HepG2 (cell line): ENCODE data around the gene C1orf21.

Experiments used
- CREB1 ChIP-seq, 2 experiments: fragments of 450-650 bp in 1 of 2; IDR thresholded peaks; 2 replicates each; pipeline ENCODE4 v1.6.1; 2016 to 2017; ENCODE audit warnings: control low read depth in 1 of 2, mild to moderate bottlenecking in 1 of 2, missing compliant biosample characterization in 1 of 2, missing genetic modification characterization in 1 of 2
- HDAC2 ChIP-seq: sonication (generic); formaldehyde crosslinking; IDR thresholded peaks from 2 replicates; pipeline ENCODE4 v1.4.0; 2020; ENCODE audit warnings: missing genetic modification reagents
- MXD4 ChIP-seq: IDR thresholded peaks from 2 replicates; pipeline ENCODE4 v1.6.1; 2016; ENCODE audit warnings: mild to moderate bottlenecking, missing biosample characterization, missing genetic modification reagents
- ZNF496 ChIP-seq: sonication (generic); formaldehyde crosslinking; IDR thresholded peaks from 2 replicates; pipeline ENCODE4 v1.8.1; 2023; ENCODE audit warnings: mild to moderate bottlenecking, moderate library complexity, missing genetic modification reagents; ENCODE audit not compliant: insufficient replicate concordance
- ZNF879 ChIP-seq: sonication (generic); formaldehyde crosslinking; IDR thresholded peaks from 2 replicates; pipeline ENCODE4 v1.8.1; 2023; ENCODE audit warnings: missing genetic modification reagents
- TF ChIP-seq, protein P1 (sequence below): sonication (generic); formaldehyde crosslinking; IDR thresholded peaks from 2 replicates; pipeline ENCODE4 v1.4.0; 2020; ENCODE audit warnings: missing genetic modification reagents
- TF ChIP-seq, protein P2 (sequence below): sonication (generic); formaldehyde crosslinking; conservative IDR thresholded peaks from 2 replicates; pipeline ENCODE4 v1.5.0; 2020; ENCODE audit warnings: missing genetic modification reagents
- TF ChIP-seq, protein P3 (sequence below): IDR thresholded peaks from 2 replicates; pipeline ENCODE4 v1.6.1; 2016; ENCODE audit warnings: missing biosample characterization, missing genetic modification reagents, low read depth
- TF ChIP-seq, protein P4 (sequence below): sonication (generic); formaldehyde crosslinking; IDR thresholded peaks from 2 replicates; pipeline ENCODE4 v1.5.0; 2020; ENCODE audit warnings: mild to moderate bottlenecking, missing genetic modification reagents, borderline replicate concordance
- TF ChIP-seq, protein P5 (sequence below): sonication (generic); formaldehyde crosslinking; IDR thresholded peaks from 2 replicates; pipeline ENCODE4 v1.4.0; 2020; ENCODE audit warnings: missing genetic modification reagents

DNA sequence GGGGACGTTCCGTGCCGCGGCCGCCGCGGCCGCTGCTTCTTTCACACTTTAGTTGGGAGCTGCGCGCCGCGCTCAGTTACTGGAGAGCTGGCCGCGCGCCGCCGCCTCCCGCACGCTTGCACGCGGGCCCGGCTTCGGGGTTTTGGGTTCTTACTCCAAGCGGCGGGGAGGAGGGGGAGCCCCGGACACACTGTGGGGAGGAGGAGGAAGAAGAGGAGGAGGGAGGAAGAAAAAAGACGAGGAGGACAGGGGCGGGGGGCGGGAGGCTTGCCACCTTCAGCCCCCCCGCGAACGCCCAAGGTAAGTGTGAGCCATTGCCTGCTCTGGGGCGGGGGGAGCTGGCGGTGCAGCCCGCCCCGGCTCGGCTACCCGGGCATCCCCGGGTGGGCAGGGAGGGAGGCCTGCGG lies 243 bp downstream of the C1orf21 start:
- TF ChIP-seq, protein P1, sequence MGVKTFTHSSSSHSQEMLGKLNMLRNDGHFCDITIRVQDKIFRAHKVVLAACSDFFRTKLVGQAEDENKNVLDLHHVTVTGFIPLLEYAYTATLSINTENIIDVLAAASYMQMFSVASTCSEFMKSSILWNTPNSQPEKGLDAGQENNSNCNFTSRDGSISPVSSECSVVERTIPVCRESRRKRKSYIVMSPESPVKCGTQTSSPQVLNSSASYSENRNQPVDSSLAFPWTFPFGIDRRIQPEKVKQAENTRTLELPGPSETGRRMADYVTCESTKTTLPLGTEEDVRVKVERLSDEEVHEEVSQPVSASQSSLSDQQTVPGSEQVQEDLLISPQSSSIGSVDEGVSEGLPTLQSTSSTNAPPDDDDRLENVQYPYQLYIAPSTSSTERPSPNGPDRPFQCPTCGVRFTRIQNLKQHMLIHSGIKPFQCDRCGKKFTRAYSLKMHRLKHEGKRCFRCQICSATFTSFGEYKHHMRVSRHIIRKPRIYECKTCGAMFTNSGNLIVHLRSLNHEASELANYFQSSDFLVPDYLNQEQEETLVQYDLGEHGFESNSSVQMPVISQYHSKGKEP (CRISPR knock-in tag): no peak
- TF ChIP-seq HDAC2 (CRISPR knock-in tag): no peak
- TF ChIP-seq ZNF496 (CRISPR knock-in tag): no peak
- TF ChIP-seq, protein P2, sequence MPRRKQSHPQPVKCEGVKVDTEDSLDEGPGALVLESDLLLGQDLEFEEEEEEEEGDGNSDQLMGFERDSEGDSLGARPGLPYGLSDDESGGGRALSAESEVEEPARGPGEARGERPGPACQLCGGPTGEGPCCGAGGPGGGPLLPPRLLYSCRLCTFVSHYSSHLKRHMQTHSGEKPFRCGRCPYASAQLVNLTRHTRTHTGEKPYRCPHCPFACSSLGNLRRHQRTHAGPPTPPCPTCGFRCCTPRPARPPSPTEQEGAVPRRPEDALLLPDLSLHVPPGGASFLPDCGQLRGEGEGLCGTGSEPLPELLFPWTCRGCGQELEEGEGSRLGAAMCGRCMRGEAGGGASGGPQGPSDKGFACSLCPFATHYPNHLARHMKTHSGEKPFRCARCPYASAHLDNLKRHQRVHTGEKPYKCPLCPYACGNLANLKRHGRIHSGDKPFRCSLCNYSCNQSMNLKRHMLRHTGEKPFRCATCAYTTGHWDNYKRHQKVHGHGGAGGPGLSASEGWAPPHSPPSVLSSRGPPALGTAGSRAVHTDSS: no peak
- TF ChIP-seq, protein P3, sequence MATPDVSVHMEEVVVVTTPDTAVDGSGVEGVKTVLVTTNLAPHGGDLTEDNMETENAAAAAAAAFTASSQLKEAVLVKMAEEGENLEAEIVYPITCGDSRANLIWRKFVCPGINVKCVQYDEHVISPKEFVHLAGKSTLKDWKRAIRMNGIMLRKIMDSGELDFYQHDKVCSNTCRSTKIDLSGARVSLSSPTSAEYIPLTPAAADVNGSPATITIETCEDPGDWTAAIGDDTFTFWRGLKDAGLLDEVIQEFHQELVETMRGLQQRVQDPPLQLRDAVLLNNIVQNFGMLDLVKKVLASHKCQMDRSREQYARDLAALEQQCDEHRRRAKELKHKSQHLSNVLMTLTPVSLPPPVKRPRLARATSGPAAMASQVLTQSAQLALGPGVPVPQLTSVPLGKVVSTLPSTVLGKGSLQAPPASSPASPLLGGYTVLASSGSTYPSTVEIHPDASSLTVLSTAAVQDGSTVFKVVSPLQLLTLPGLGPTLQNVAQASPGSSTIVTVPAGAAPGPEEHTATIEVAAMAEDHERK (CRISPR knock-in tag): no peak
- TF ChIP-seq, protein P4, sequence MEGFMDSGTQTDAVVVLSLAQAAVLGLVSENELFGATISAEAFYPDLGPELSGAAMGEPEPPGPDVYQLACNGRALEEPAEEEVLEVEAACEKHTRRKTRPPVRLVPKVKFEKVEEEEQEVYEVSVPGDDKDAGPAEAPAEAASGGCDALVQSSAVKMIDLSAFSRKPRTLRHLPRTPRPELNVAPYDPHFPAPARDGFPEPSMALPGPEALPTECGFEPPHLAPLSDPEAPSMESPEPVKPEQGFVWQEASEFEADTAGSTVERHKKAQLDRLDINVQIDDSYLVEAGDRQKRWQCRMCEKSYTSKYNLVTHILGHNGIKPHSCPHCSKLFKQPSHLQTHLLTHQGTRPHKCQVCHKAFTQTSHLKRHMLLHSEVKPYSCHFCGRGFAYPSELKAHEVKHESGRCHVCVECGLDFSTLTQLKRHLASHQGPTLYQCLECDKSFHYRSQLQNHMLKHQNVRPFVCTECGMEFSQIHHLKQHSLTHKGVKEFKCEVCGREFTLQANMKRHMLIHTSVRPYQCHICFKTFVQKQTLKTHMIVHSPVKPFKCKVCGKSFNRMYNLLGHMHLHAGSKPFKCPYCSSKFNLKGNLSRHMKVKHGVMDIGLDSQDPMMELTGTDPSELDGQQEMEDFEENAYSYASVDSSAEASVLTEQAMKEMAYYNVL (CRISPR knock-in tag): no peak
- no peak for TF ChIP-seq CREB1 (IDR thresholded peaks at IDR 0.05)
- TF ChIP-seq CREB1 (CRISPR knock-in tag; IDR thresholded peaks at IDR 0.05): no peak
- TF ChIP-seq, protein P5, sequence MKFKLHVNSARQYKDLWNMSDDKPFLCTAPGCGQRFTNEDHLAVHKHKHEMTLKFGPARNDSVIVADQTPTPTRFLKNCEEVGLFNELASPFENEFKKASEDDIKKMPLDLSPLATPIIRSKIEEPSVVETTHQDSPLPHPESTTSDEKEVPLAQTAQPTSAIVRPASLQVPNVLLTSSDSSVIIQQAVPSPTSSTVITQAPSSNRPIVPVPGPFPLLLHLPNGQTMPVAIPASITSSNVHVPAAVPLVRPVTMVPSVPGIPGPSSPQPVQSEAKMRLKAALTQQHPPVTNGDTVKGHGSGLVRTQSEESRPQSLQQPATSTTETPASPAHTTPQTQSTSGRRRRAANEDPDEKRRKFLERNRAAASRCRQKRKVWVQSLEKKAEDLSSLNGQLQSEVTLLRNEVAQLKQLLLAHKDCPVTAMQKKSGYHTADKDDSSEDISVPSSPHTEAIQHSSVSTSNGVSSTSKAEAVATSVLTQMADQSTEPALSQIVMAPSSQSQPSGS (CRISPR knock-in tag): no peak
- no peak for TF ChIP-seq MXD4 (CRISPR knock-in tag)
- no peak for TF ChIP-seq ZNF879
